Fibroblast of the aortic adventitia (primary cell): Measurements from ENCODE around the gene KRTAP16-1. TPM values are rescaled to one million over a fixed set of nuclear protein-coding genes. Genes with fewer than 3 reads are reported as not detected.
A peak's percentile ranks its signal among the peaks of the same experiment; 100 is the strongest.

ENCODE experiments used
- DNase-seq: peaks from one replicate; pipeline ENCODE4 v3.0.0-alpha.2; 2010; ENCODE audit warnings: low read depth
- H3K4me3 ChIP-seq: 2 replicates; pipeline ENCODE4 v1.5.1; 2011; ENCODE audit warnings: low read depth, mild to moderate bottlenecking, control low read depth, low read length, moderate library complexity
- CTCF ChIP-seq: IDR thresholded peaks from 2 replicates; pipeline ENCODE4 v1.5.1; 2011; ENCODE audit warnings: mild to moderate bottlenecking, low read length, control low read depth, inconsistent platforms; ENCODE audit not compliant: insufficient read depth
- total RNA-seq: library from RNA; depleted of rRNA; stranded (reverse); fragments of >200 nt; gene quantifications from 2 replicates; pipeline ENCODE4 v1.2.3, GENCODE V29; 2012; ENCODE audit warnings: low replicate concordance

KRTAP16-1 gene
- total RNA-seq, 1 donor = not detected

GRCh38 chr17:41315204-41315794 lies 6.2 kb upstream of the KRTAP16-1 start, which contains the start of gene KRTAP17-1:
KRTAP17-1 (minus strand) TSS chr17:41315710; CDS start chr17:41315650, 60 bp downstream.
- no peak for DNase-seq
- no peak within 1 kb of the TSS for H3K4me3 ChIP-seq
- no peak for TF ChIP-seq CTCF

DNA sequence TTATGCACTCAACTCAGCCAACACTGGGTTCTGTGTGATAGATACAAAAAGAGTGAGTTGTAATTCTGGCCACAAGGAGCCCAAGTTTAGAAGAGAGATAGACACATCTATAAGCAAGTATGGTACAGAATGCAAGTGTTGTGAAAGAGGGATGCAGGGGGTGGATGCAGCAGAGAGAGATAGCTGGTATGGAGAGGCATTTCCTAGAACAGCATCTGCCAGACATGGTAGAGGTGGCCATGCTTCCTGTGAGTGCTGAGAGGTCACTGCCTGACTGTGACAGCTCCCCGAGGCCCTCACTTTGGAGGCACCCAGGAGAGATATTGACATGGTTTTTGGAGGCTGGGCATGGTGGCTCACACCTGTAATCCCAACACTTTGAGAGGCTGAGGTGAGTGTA lies 2.0 kb upstream of the KRTAP16-1 start:
- TF ChIP-seq CTCF = no peak
- no peak overlapping the region for H3K4me3 ChIP-seq
- no peak for DNase-seq

DNA sequence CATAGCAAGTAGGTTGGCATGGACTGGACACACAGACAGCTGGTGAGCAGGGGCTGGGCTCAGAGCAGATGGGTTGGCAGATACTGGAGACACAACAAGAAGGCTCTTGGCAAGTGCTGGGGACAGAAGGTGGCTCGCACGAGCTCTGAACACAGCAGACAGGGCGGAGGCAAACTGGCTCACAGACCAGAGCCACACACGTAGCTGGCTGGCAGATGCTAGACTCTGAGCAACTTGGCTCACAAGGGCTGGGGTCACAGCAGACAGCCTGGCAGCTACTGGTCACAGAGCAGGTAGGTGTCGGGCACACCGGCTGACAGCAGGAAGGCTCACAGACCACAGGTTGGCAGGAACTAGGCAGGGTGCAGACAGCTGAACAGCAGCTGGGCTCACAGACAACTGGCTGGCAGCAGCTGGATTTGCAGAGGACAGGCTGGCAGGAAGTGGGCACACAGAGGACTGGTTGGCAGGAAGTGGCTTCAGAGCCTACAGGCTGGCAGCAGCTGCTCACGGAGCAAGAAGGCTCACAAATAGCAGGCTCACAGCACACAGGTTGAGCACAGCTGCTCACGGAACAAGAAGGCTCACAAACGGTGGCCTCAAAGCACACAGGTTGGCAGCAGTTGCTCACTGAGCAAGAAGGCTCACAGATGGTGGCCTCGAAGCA lies 725 bp downstream of the KRTAP16-1 start:
- no peak overlapping the region for H3K4me3 ChIP-seq
- TF ChIP-seq CTCF = no peak
- DNase-seq = no peak

DNA sequence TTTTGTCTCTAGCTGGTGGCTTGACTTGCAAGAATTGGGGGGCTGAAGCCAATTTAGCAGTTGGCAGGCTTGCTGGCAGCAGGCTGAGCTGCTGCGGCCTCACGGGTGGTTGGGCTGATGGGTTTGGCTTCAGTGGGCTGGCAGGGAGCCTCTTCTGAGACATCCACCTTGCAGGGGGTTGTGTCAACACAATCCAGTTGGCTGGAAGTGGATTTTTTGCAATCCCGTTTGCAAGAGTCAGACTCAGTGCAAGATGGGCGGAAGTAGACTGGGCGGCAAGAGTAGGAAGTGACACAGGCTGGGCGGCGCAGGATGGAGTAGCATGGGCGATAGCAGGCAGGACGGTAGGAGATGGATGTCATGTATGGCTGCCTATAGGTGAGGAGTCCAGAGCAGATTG lies 1.5 kb downstream of the KRTAP16-1 start:
- no peak for TF ChIP-seq CTCF
- DNase-seq = peak; percentile 34
- no peak overlapping the region for H3K4me3 ChIP-seq

DNA sequence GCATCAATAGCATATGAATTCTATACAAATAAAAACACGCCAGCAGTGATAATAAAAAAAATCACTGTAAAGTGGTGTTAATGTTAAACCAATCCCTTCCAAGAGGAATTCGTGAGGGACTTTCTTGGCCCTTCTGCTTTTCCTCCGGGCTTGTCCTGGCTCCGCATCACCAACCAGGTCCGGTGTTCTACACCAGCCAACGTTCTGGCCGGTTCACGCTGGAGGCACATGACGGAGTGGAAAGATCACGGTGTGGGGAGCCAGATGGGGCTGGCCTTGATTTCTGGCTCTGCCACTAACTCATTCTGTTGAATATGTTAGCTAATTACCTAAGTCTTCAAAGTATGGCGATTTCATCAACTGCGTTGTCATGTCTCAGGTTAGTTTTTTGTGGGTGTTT lies 5.0 kb downstream of the KRTAP16-1 start:
- no peak overlapping the region for H3K4me3 ChIP-seq
- TF ChIP-seq CTCF = no peak
- DNase-seq = no peak

DNA sequence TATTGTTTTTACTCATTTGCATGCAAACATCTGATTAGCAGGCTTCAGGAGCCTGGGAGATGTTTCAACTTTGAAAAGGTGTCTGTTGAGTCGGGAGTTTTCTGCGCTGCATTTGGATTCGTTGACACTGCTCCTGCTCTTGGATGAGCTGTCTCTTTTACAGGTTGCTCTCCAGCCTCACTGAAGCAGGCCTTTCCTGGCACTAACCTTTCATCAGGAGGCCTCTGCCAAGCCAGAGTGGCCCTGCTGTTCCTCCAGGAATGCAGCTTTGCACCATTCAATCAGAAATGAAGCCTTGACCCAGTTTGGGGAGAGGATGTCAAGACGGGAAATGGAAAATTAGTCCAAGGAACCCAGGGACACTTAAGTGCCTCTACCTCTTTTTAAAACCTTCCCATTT lies 6.1 kb downstream of the KRTAP16-1 start:
- no peak overlapping the region for H3K4me3 ChIP-seq
- TF ChIP-seq CTCF = no peak
- DNase-seq = no peak
